A549 (cell line): ENCODE data around the gene DNALI1.

Experiments
- BHLHE40 ChIP-seq: IDR thresholded peaks from 2 replicates; pipeline ENCODE4 v1.6.1; 2012; ENCODE audit warnings: low read depth, low read length, inconsistent platforms
- CTCF ChIP-seq: fragments of >200 bp; sonication (Bioruptor Twin); formaldehyde crosslinking; IDR thresholded peaks from 3 replicates; pipeline ENCODE4 v1.5.1; 2016
- MAX ChIP-seq: IDR thresholded peaks from 2 replicates; pipeline ENCODE4 v1.6.1; 2012
- POLR2A ChIP-seq: IDR thresholded peaks from 2 replicates; pipeline ENCODE4 v1.6.1; 2012; ENCODE audit warnings: mild to moderate bottlenecking, low read length
- SMC3 ChIP-seq: fragments of >200 bp; sonication (Bioruptor Twin); formaldehyde crosslinking; IDR thresholded peaks from 3 replicates; pipeline ENCODE4 v1.6.1; 2018; ENCODE audit warnings: inconsistent platforms
- TP53 ChIP-seq: fragments of 250-450 bp; sonication (Bioruptor Pico); IDR thresholded peaks from 2 replicates; pipeline ENCODE4 v1.5.0; 2021; ENCODE audit warnings: mild to moderate bottlenecking, moderate library complexity

- TF ChIP-seq CTCF: no peak
- TF ChIP-seq MAX: no peak
- no peak for TF ChIP-seq TP53 (CRISPR knock-in tag)
- TF ChIP-seq POLR2A: no peak
- no peak for TF ChIP-seq BHLHE40
- no peak for TF ChIP-seq SMC3
Measured at GRCh38 chr1:37562984-37563383, 6.2 kb downstream of the DNALI1 start.
